ENCODE data around the gene PPP1R13B.
"Not testable (repeated sequence)": the region's sequence is repeated elsewhere in the genome, so short reads cannot be mapped to it uniquely, and the experiment has no call there.

Gene PPP1R13B

DNA sequence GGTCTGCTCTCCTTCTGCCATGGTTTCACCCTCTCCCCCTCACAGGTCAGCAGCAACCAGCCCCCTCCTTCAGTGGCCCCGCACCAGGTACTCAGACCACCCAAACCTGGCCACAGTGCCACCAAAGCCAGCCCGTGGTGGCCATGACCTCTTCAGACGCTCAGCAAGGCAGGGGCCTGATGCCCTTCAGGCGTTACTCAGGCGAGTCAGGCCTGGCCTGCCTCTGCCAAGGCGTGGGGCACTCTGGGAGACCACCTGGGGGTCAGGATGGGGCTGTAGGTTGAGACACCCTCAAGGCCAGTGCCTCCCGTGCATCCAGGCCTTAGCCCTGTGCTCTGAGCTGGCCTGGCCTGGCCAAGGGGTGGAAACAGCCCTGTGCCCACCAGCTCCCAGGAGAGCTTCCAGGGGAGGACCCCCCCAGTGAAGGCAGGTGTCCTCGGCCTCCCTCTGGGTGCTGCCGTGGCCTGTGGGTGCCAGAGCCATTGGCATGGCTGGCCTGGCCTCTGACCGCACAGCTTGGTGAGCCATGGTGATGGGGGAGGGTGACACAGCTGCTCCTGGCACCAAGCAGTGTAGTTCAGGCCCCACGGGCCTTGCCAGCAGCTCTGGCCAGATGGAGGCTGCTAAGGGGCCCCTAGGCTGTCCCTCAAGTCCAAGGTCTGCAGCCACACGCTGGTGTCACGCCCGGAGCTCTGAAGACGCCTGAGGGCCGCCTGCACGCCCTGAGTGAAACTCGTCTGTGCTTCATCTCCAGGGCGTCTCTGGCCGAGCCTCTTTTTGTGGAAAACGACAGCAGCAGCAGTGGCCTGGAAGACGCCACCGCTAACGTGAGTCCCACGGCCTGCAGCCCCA, 147.2 kb downstream of the PPP1R13B start:
- no peak for DNase-seq (ENCODE audit: low read depth)

DNA sequence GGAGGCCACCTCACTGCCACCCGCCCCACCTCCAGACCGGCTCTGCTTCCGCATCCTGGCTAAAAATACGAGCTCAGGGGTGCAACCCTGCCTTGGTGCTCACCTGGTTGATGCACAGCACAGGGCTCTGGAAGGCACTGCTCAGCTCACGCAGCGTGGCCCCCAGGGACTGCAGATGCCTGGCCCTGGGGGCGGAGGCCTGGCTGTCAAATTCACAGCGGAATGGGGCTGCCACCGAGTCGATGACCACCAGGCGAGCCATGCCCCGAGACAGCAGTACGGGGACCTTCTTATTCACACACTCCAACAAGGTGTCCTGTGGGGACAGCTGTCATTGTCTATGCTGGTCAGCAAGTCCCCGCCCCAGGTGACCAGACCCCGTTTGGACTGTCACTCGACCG, 148.1 kb downstream of the PPP1R13B start:
- no peak for DNase-seq (ENCODE audit: low read depth)

DNA sequence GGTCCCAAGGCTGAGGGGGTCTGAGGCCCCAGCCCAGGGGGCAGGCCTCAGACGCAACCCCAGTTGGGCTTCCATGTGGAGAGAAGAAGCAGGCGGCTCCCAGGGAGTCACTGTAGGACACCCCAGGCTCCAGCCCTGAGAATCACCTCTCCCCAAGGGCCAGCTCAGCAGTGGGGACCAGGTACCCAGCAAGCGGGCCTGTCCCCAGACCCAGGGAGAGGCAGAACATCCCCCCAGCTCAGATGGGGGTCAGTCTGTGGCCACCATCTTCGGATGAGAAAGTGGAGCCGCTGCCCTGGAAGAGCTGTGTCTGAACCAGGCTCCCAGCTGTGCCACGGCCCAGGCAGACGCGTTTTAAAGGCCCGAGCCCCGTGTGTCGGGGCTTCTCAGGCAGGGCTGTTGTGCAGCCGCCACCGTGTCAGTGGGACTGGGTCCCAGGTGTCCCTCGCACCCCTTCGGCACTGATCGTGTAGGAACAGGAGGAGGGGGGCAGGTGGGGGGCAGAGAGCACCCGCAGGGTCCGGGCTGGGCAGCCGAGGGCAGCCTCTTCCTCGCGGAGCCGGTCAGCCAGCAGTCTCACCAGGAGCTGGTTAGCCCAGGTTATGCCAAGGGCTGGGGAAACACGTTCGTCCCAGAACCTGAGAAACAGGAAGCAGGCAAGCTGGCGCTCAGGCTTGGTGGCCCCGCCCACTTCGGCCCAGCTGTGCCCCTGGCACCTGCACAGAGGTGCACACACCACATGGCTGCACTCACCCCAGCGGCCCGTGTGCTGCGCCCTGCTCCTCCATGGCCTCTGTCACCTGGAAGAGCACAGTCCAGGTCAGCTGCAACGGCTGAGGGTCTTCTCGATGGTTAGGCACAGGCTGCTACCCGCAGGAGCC, 148.8 kb downstream of the PPP1R13B start:
- no peak for DNase-seq (ENCODE audit: low read depth)

DNA sequence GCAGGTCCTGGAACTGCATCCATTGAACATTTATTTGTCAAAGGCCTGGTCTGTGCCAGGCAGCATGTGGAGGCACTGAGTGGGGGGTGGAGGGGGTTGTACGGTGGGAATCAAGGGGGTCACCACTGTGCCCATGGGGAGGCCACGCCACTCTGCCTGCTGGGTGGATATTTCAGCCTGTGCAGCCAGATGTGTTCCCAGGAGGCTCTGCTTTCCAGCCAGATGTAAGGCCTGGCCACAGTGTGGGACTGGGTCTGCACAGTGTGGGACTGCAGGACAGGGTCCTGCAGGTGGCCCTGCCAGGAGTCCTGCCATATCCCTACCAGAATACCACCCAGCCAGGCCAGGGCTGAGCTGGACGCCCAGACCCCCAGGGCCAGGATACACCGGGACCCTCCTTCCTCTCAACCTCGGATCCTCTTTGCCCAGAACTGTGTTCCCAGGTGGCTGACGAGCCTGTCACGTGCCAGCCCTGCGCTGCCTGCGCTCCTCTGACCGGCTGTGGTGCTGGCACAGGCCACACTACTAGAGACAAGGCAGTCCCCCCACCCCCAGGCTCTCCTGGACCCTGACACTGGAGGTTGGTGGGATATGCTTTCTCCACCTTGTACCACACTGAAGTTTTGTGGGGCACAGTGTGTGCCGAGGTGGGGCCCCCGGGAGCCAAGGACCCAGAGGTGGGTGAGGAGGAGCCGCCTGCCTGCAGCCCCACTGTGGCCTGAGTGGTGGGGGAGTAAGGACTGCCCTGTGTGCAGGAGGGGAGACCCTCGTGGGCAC, 149.6 kb downstream of the PPP1R13B start:
- no peak for DNase-seq (ENCODE audit: low read depth)

DNA sequence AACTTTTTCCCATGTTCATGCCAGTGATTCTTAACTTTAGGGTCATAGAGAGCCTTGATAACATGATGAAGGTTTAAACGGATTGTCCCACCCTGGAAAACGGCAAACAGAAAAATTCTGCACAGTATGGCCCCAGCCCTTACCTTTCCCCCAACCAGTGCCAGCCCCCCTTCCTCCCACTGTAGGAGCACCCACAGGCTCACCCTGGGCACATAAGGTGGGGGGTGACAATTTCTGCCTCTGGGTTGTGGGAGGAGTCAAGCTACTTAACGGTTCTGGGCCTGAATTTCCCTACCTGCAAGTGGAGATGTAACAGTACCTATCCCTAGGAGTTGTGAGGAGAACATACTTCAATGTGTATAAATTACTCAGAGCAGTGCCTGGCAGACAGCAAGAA, 150.2 kb downstream of the PPP1R13B start:
- no peak for DNase-seq (ENCODE audit: low read depth)

DNA sequence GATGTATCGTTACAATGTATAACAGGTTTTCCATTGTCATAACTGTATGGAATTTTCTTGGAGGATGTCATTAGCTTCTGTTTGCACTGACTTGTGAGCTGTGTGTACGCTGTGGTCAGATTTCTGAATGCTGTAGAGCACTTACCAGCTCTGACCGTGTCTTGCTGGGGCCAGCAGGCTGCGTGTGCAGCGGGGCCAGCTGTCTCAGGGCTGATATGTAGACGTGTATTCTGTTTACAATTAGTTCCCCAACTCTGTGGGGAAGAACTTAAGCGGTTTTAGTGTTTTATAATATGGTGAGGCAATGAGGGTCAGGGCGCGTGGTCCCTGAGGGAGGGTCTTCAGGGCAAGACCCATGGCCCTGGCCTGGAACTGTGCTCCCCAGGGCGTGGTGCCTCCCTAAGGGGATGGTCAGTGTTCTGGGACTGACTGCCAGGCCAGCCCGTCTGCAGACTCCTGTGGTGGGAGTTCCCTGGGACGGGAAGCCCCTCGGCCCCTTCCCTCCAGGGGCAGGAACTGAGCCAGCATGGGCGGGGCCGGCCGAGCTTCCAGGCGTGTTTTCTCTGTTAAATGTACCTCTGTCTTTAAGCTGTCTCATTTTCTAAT, 150.8 kb downstream of the PPP1R13B start:
- no peak for DNase-seq (ENCODE audit: low read depth)

DNA sequence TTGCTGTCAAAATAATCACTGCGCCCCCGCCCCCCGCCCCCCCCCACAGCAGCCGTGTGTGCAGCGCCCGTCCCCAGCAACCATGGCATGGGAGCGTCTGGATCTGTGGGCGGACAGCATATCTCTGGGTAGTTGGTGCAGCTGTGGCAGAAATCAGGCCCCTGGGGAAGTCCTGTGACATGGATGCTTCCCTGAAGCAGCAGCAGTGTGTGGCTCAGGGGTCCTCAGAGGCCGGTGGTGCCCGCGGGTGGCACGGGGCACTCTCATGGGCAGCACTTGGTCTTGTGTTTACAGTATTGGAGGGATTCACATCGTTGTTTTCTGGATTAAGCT, 151.3 kb downstream of the PPP1R13B start:
- no peak for DNase-seq (ENCODE audit: low read depth)

DNA sequence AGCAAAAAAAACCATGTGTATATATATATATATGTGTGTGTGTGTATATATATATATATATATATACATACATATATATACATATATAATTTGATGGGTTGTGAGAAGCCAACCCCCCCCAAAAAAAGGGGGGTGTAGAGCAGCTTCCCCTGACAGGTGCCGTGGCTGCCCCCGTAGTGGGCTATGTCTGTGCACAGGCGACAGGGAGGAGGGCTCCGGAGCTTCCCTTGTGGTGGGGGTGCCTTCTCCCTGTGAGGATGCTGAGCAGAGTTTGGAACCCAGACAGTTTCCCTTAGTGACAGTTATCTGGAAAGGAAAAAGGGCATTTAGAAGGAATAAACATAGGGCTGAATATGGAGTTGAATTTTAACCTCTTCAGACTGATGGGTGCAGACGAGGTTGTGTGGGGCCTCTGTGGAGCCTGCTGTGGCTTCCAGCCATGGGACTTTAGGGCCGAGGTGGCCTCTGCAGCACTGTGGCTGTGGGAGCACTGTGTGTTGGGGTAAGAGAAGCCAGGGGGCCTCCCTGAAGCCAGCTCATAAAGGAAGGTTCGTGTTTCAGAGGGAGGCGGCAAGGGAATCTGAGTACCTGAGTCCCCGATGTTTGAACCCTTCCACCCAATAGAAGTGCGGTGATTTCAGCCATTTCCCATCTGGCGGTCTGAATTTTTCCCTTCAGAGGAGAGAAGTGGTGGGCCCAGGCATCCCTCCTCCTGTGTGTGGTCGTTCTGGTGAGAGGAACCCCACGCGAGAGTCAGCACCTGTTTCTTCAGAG, 151.9 kb downstream of the PPP1R13B start:
- DNase-seq (ENCODE audit: low read depth), result no peak

DNA sequence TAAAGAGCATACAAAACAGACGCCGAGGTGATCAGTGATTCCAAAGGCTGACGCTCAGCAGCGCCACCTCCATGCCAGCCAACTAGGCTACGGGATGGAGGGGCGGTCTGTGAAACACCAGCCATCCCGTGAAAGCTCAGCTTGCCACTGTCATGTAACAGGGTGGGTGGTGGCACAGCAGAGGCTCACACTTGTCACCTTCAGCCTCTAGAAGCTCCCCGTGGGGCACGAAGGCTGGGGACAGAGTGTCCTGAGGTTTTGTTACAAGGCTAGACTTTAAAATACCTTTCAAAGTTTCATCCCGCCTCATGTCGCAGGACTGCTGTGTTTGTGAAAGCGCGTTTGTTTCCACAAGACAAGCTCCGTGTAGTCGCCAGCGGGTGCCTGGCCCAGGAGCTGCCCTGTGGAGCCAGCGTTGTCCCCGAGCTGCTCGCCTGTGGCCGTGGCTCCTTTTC, 152.8 kb downstream of the PPP1R13B start:
- DNase-seq (ENCODE audit: low read depth), result no peak

DNA sequence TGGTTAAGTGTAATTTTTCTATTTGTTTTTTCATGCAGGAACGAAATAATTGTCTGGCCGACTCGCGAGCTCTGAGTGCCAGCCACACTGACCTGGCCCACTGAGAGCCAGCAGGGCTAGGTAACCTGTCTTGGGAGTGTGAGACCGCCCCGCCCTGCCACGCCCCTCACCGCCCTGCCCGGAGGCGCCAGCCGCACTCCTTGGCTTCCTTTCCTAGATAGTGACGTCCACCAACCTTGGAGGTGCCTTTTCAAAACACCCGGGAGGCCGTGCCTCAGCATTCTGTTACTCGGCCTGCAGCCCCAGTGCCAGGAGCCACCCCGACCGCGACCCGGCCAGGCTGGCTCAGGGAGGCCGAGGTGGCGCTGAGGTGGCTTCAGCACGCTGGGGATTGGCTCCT, 153.9 kb downstream of the PPP1R13B start:
- no peak for DNase-seq (ENCODE audit: low read depth)

DNA sequence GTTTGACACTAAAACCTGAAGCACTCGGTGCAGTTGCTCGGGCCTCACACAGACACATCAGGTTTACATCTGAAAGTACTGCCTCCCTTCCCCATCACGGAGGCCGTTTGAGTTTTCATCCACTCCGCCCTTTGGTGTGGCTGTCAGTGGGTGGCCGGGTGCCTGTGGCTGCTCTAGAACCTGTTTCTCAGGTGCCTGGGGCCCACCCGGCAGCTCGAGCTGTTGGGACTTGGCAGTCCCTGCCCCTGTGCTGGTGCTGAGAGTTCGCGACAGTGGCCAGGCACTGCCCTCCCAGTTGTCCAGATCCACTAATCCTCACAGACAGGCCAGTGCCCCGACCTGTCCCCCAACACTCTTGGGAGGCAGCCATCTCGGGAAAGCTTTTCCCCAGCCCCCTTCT, 154.5 kb downstream of the PPP1R13B start:
- DNase-seq (ENCODE audit: low read depth), result no peak

DNA sequence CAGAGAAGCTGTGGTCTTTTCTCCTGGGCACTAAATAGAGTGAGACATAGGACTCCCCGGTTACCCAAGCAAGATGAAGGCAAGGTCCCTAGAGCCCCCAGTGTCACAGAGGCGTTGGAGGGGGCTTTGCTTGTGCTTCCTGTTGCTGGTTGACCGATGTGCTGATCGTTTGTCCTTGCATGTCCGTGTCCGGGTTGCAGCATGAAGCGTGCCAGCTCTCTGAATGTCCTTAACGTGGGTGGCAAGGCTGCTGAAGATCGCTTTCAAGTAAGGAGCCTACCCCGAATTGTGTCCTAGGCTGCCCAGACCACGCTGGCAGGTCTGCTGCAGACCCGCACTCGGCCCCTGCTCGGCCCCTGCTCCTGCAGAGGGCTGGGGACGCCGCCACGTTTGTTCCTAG, 155.2 kb downstream of the PPP1R13B start:
- DNase-seq (ENCODE audit: low read depth), result no peak

DNA sequence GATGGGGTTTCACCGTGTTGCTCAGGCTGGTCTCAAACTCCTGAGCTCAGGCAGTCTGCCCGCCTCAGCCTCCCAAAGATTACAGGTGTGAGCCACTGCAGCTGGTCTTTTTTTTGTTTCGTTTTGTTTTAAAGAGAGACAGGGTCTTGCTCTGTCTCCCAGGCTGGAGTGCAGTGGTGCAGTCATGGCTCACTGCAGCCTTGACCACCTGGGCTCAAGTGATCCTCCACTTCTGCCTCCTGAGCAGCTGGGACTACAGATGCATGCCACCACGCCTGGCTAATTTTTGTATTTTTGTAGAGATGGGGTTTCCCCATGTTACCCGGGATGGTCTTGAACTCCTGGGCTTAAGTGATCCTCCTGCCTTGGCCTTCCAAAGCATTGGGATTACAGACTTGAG, 155.7 kb downstream of the PPP1R13B start:
- not testable (repeated sequence) for DNase-seq (ENCODE audit: low read depth)

DNA sequence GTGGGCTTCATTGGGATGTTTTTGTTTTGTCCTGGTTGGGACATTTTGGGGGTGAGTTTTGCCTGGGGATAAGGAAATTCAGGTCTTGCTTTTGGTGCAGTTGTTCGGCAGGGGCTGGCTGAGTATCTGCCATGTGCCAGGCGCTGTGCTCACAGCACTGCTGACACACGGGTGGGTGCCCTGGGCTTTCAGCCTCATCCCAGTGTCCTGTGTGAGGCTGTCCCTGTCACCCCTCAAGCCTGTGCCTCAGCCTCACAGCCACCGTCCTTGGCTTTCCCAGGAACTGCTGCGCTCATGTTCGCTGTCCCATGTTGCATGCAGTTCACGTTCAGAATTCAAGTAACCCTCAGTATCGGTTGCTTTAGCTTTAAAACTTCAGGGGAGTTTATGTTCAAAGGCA, 157.0 kb downstream of the PPP1R13B start:
- no peak for DNase-seq (ENCODE audit: low read depth)

DNA sequence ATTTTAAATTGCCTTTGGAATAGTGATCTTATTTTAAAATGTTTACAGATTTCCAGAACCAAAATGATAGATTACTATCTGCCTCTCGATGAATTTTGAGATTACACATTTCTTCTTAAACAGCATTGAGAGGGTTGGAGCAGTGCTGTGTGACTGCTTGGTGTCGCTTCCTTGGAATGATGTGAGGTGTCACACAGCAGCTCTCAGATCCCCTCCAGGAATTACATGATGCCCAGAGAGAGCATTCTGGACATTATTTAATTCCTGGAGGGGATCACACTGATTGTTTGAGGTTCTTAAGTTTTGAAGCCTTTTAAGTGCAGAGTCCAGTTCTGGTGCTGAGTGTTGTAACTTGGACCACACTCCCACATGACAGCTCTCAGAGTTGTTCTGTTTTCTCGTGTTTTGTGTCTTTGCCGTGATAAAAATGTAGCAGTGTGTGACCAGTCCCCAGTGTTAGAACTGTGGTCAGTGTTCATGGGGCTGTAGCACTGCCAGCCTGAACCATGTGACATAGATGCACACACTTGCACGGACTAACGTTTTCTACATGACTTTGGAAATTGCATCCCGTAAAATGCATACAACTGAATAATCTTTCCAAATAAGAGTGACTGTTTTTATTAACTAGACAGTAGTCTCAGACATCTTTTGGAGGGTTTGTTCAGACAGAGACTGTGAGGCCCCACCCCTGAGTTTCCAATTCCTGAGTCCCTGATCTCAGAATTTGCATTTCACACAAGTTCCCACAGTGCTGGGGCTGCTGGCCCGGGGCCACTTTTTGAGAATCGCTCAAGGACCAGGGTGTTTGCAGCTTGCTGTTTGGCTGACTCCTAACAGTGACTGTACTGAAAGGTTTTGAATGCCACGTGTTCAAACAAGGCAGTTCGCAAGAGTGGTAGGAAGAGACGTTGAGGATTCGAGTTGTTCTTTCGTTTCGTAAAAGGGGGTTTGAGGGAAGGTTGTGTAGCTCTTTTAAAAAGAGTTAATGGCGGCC, 158.2 kb downstream of the PPP1R13B start:
- DNase-seq (ENCODE audit: low read depth), result no peak

DNA sequence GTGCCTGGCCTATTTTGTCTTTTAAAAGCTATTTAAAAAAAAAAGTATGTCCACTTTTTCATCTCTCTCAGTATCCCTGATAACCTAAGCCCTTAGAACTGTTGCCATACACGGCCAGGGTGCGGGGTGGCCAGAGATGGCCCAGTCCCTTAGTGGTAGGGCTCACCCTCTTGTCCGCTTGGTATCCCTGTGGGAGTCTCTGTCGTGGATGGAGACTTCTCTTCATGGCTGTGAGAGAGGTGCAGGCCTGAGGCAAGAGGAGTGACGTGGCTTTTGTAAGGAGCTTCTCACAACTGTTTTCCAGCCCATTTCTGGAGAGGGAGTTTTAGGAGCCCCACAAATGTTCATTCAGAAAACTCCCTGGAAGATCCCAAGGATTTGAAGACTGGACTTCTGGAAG, 158.9 kb downstream of the PPP1R13B start:
- DNase-seq (ENCODE audit: low read depth), result no peak

DNA sequence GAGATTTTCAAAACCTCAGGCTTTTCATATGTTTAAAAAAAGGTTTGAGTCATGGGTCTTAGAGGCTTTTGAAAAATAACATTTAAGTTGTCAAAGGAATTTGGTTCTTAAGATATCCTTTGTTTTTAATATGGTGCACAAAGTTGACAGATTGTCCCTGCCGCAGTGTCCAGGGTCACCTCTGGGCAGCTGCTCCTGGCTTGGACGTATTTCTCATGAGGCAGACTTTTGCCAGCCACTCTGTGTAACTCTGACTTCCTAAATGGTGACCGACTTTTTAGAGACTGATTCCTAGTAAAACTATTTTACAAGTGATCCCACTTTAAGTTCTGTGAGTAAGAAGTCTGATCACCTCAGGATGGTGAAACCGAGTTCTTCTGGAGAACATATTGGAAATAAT, 159.7 kb downstream of the PPP1R13B start:
- no peak for DNase-seq (ENCODE audit: low read depth)

DNA sequence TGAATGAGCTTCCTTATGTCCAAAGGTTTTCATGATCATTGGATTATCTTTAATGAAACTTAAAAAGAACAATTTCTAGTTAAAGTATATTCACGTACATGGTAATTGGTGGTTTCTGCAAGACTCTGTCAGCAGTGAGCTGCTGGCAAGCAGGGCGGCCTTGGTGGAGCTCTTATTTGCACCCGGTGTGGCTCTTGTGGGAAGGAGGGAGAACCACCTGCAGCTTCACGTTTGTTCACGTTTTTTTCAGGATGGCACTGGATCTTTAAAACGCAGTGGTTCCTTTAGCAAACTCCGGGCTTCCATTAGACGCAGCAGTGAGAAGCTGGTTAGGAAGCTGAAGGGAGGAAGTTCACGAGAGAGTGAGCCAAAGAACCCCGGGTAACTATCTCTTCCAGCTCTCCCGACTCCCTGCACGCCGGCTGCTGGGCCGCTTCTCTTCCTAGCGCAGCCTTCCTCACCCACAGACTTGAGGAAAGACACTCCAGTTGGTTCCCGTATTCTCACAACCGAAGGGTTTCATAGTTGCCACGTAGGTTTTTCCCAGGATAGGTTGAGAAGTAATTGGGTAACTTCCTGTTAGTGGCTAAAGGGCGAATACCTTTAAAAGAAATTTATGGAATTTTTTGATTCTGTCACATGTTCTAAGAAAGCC, 160.4 kb downstream of the PPP1R13B start:
- no peak for DNase-seq (ENCODE audit: low read depth)
